WI38 (cell line): Measurements from ENCODE around the gene OSM.
"Not testable (repeated sequence)": the region's sequence is repeated elsewhere in the genome, so short reads cannot be mapped to it uniquely, and the experiment has no call there.

ENCODE experiments used
- H3K4me3 ChIP-seq: 2 replicates; pipeline ENCODE4 v1.5.1; 2011; ENCODE audit warnings: low read depth, mild to moderate bottlenecking, control low read depth, low read length
- CTCF ChIP-seq: IDR thresholded peaks from 2 replicates; pipeline ENCODE4 v1.5.1; 2012; ENCODE audit warnings: low read depth, mild to moderate bottlenecking, control low read depth, low read length

The OSM gene

GRCh38 chr22:30234786-30235470, 31.7 kb downstream of the OSM start:
- TF ChIP-seq CTCF = no peak
- no peak overlapping the region for H3K4me3 ChIP-seq

- not testable (repeated sequence) for H3K4me3 ChIP-seq
Observed at GRCh38 chr22:30234325-30234724, 32.3 kb downstream of the OSM start.

- TF ChIP-seq CTCF = no peak
Observed at GRCh38 chr22:30233582-30233981, 33.1 kb downstream of the OSM start.

GRCh38 chr22:30232716-30233218, 33.9 kb downstream of the OSM start:
- H3K4me3 ChIP-seq = no peak overlapping the region
- TF ChIP-seq CTCF = no peak

More at GRCh38 chr22:30233582-30233981, 33.1 kb downstream of the OSM start:
- H3K4me3 ChIP-seq = no peak overlapping the region

GRCh38 chr22:30230787-30231461, 35.7 kb downstream of the OSM start:
- no peak overlapping the region for H3K4me3 ChIP-seq
- no peak for TF ChIP-seq CTCF

GRCh38 chr22:30230330-30230729, 36.3 kb downstream of the OSM start:
- no peak for TF ChIP-seq CTCF

GRCh38 chr22:30228509-30229359, 37.9 kb downstream of the OSM start:
- TF ChIP-seq CTCF = no peak
- no peak overlapping the region for H3K4me3 ChIP-seq

More at GRCh38 chr22:30230330-30230729, 36.3 kb downstream of the OSM start:
- H3K4me3 ChIP-seq = no peak overlapping the region
